TTC549 (cell line): ENCODE results near the gene MRPL16.

ENCODE experiments used
- FAIRE-seq: peaks from 2 replicates; lab custom pipeline; 2012; peaks lifted over from hg19 to GRCh38; lab: Jason Lieb, UNC

MRPL16 gene

GRCh38 chr11:59770319-59770718, 40.3 kb downstream of the MRPL16 start:
- no peak for FAIRE-seq

GRCh38 chr11:59769828-59770227, 40.8 kb downstream of the MRPL16 start:
- FAIRE-seq, result no peak

- no peak for FAIRE-seq
These were observed 41.5 kb downstream of the MRPL16 start for GRCh38 chr11:59769111-59769510.

- no peak for FAIRE-seq
These were observed 43.4 kb downstream of the MRPL16 start for GRCh38 chr11:59767225-59767611.

- no peak for FAIRE-seq
These were observed 43.9 kb downstream of the MRPL16 start for GRCh38 chr11:59766542-59767224.

GRCh38 chr11:59765068-59765735, 45.4 kb downstream of the MRPL16 start:
- no peak for FAIRE-seq

GRCh38 chr11:59761993-59762392, 48.6 kb downstream of the MRPL16 start:
- no peak for FAIRE-seq

GRCh38 chr11:59760771-59761170, 49.8 kb downstream of the MRPL16 start:
- FAIRE-seq, result no peak

GRCh38 chr11:59759900-59760299, 50.7 kb downstream of the MRPL16 start:
- FAIRE-seq, result no peak

GRCh38 chr11:59758401-59759037, 52.1 kb downstream of the MRPL16 start:
- FAIRE-seq, result no peak

- no peak for FAIRE-seq
These were observed 53.7 kb downstream of the MRPL16 start for GRCh38 chr11:59756845-59757244.

GRCh38 chr11:59756558-59756840, 54.1 kb downstream of the MRPL16 start:
- FAIRE-seq, result no peak
